LNCAP (cell line): ENCODE data around the gene KLF11.

Experiments used
- TF ChIP-seq, protein P1 (sequence below): fragments of 450-650 bp; IDR thresholded peaks from 2 replicates; pipeline ENCODE4 v1.5.1; 2017; ENCODE audit warnings: mild to moderate bottlenecking

Gene KLF11

GRCh38 chr2:10101491-10101890, 58.1 kb downstream of the KLF11 start:
- TF ChIP-seq, protein P1, sequence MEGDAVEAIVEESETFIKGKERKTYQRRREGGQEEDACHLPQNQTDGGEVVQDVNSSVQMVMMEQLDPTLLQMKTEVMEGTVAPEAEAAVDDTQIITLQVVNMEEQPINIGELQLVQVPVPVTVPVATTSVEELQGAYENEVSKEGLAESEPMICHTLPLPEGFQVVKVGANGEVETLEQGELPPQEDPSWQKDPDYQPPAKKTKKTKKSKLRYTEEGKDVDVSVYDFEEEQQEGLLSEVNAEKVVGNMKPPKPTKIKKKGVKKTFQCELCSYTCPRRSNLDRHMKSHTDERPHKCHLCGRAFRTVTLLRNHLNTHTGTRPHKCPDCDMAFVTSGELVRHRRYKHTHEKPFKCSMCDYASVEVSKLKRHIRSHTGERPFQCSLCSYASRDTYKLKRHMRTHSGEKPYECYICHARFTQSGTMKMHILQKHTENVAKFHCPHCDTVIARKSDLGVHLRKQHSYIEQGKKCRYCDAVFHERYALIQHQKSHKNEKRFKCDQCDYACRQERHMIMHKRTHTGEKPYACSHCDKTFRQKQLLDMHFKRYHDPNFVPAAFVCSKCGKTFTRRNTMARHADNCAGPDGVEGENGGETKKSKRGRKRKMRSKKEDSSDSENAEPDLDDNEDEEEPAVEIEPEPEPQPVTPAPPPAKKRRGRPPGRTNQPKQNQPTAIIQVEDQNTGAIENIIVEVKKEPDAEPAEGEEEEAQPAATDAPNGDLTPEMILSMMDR = no peak

- TF ChIP-seq, protein P1 = no peak
Observed at GRCh38 chr2:10103179-10103578, 59.8 kb downstream of the KLF11 start.
